ENCODE measurements around the gene PDLIM5.

DNA sequence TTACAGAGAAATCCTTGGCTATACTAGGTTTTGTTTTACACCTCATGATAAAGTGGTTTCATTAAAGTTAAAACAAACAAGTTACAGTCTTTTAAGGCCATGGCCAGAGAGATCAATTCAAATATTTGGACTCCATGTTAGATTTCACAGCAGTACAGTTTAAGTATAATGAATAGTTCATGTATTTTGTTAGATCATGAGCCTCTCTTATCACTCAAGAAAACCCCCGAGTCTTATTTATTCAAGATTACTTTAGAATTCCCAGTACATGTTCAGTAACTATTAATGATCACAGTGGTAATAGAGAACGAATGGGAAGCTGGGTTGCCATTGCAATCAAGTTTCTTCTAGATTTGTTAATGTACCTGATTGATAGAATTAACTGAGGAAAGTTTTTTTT lies 15.2 kb downstream of the PDLIM5 start:
- no peak for TF ChIP-seq CTCF (IDR thresholded peaks at IDR 0.05)
- no peak for TF ChIP-seq POLR2AphosphoS5 (IDR thresholded peaks at IDR 0.05; ENCODE audit: low read depth, low read length)
- TF ChIP-seq SIN3A (IDR thresholded peaks at IDR 0.05; ENCODE audit: borderline replicate concordance, insufficient read depth, low read depth, low read length): no peak
- TF ChIP-seq, protein P1, sequence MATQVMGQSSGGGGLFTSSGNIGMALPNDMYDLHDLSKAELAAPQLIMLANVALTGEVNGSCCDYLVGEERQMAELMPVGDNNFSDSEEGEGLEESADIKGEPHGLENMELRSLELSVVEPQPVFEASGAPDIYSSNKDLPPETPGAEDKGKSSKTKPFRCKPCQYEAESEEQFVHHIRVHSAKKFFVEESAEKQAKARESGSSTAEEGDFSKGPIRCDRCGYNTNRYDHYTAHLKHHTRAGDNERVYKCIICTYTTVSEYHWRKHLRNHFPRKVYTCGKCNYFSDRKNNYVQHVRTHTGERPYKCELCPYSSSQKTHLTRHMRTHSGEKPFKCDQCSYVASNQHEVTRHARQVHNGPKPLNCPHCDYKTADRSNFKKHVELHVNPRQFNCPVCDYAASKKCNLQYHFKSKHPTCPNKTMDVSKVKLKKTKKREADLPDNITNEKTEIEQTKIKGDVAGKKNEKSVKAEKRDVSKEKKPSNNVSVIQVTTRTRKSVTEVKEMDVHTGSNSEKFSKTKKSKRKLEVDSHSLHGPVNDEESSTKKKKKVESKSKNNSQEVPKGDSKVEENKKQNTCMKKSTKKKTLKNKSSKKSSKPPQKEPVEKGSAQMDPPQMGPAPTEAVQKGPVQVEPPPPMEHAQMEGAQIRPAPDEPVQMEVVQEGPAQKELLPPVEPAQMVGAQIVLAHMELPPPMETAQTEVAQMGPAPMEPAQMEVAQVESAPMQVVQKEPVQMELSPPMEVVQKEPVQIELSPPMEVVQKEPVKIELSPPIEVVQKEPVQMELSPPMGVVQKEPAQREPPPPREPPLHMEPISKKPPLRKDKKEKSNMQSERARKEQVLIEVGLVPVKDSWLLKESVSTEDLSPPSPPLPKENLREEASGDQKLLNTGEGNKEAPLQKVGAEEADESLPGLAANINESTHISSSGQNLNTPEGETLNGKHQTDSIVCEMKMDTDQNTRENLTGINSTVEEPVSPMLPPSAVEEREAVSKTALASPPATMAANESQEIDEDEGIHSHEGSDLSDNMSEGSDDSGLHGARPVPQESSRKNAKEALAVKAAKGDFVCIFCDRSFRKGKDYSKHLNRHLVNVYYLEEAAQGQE (IDR thresholded peaks at IDR 0.05; ENCODE audit: insufficient read depth in 1 of 2, low read depth in 2 of 2, low read length in 1 of 2): no peak
